GM12892 (cell line): ENCODE data around the gene BLZF1.

ENCODE experiments used
- POLR2A ChIP-seq: IDR thresholded peaks from 2 replicates; pipeline ENCODE4 v1.6.1; 2011; ENCODE audit warnings: low read depth, low read length, control low read depth
- POLR2AphosphoS5 ChIP-seq: IDR thresholded peaks from 2 replicates; pipeline ENCODE4 v1.6.1; 2011; ENCODE audit warnings: low read depth, low read length, control low read depth
- TAF1 ChIP-seq: IDR thresholded peaks from 2 replicates; pipeline ENCODE4 v1.6.1; 2011; ENCODE audit warnings: low read depth, mild to moderate bottlenecking, control low read depth, low read length, borderline replicate concordance

- TF ChIP-seq POLR2A = no peak
- no peak for TF ChIP-seq POLR2AphosphoS5
- TF ChIP-seq TAF1 = no peak
Measured at GRCh38 chr1:169348383-169349036, 19.5 kb upstream of the BLZF1 start.
